IPS-18c (cell line): Measurements from ENCODE around the gene RSRC1.
"Not testable (repeated sequence)": the region's sequence is repeated elsewhere in the genome, so short reads cannot be mapped to it uniquely, and the experiment has no call there.

ENCODE experiments used
- H3K4me3 ChIP-seq: 2 replicates; pipeline ENCODE4 v1.7.0; 2013; ENCODE audit warnings: low read depth, mild to moderate bottlenecking, low read length, moderate library complexity; ENCODE audit not compliant: insufficient read depth
- H3K9me3 ChIP-seq: one replicate; pipeline ENCODE4 v1.6.1; 2013; ENCODE audit warnings: mild to moderate bottlenecking, low read length, moderate library complexity; ENCODE audit not compliant: control insufficient read depth, insufficient read depth

RSRC1 gene

DNA sequence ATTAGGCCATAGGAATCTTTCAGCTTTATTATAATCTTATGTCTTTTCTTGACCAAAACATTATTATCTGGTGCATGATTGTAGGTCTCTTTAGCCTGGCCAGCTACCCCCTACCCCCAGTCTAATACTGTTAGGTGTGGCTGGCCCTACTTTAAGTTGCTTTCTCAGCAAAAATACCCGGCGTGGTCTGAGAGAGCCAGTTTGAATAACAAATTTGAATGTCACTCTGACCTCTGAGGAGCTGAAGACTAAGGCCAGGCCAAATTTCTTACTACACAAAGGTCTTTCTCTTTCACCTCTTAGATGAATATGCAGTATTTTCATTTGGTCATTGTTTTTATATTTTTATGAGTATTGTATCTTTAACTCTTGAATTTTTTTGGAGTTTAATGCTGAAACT, 272.6 kb downstream of the RSRC1 start:
- Histone ChIP-seq H3K9me3 (no peaks in the 10 kb centered on the region), H3K4me3 (no peak overlapping the region)

DNA sequence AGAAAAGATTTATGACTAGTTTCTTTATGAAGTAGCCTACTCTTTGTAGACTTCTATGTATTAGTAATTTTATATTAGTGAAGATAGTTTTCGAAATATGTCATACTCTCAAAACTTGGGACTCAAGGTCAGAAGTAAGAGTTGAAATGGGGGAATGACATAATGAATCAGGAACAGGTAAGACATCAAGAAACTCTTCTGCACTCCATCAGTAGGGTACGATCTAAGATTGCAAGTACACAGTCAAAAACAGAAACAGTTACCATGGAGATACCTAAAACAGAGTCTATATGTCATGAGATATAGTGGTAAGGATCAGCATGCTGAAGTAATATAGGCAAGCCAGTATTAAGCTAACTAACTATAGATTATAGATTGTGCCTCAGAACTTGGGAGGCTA, 274.1 kb downstream of the RSRC1 start:
- Histone ChIP-seq H3K9me3 (no peaks in the 10 kb centered on the region), H3K4me3 (no peak overlapping the region)

DNA sequence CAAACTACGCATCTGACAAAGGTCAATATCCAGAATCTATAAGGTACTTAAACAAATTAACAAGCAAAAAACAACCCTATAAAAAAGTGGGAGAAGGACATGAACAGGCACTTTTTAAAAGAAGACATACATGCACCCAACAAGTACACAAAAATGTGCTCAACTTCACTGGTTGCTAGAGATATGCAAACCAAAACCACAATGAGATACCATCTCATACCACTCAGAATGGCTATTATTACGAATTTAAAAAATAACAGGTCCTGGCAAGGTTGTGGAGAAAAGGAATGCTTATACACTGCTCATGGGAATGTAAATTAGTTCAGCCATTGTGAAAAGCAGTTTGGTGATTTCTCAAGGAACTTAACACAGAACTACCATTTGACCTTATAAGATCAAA, 285.5 kb downstream of the RSRC1 start:
- Histone ChIP-seq H3K9me3 (no peaks in the 10 kb centered on the region), H3K4me3 (no peak overlapping the region)

DNA sequence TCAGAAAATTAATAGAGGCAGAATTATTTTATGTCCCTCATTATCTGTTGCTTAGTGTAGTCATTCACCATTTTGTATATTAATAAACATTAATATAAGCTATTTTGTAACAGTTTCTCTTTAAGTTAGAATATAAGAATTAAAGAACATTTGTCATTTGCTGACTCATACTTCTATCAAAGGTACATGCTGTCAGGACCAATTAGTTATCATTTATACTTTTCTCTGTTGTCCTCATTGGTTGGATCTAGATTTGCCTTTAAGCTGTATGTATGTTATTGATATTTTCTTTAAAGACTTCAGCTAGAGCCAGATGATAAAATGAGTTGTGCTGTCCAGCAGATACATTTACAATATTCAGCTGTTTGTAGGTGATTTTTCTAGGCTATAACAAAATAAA, 292.7 kb downstream of the RSRC1 start:
- no peaks in the 10 kb centered on the region for H3K9me3 ChIP-seq
- no peak overlapping the region for H3K4me3 ChIP-seq

DNA sequence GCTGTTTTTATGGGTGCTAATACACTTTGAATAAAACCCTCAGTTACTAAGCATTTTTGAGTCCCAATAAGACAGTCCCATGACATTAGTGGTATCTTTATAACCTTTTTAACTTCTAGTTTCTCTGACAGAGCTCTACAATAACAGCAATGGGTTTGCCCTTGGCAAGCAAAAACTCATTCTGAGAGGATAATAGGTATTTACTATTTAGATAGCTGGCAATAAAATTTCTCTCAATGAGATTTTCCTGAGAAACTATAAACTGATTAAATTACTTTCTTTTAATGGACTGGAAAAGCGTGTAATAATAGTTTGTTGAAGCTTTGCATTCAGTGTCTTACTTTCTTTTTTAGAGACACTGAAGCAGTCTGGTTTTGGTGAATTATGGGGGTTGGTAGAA, 293.1 kb downstream of the RSRC1 start:
- Histone ChIP-seq H3K4me3 (no peak overlapping the region), H3K9me3 (no peaks in the 10 kb centered on the region)

DNA sequence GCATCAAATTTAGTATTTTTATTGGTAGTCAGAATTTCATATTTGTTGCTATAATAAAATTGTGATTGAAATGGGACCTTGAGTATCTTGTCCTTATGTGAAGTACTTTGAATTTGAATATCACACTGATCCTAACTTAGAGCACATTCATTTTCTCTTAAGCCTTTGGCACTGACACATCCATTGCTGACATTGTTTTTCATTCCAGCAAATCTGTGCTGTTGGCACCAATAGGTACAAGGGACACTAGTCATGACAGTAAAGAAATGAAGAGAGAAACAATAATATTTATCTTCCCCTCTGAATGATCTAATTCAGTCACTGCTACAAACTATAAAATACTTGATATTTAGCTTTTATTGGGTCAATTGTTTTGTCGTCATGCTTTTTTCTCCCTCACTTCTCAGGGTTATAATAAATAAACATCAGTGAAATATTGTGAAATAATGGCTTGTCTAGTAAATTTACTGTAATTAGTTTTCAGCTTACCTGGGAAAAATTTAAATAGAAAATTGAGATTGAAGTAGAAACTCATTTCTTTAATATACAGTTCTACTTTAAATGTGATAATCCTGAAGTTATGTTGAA, 294.3 kb downstream of the RSRC1 start:
- H3K4me3 ChIP-seq: no peak overlapping the region
- no peaks in the 10 kb centered on the region for H3K9me3 ChIP-seq

DNA sequence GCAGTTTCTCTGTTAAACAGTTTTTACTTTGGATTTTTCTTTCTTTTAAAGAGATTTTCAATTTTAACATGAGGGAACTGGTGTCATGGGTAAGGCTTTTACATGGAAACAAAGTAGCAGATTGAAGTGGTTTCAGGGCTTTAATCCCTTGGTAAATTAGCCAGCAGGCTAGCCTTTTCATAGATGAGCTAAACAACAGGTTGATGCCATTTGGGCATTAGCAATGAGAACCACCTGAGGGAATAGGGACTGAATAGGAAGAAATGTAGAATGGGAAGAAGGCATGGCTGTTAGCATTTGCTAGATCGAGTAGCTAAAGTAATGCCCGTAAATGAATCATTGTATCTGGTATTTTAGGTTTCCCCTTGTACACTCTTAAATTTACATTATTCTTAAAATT, 295.6 kb downstream of the RSRC1 start:
- H3K9me3 ChIP-seq: no peaks in the 10 kb centered on the region
- no peak overlapping the region for H3K4me3 ChIP-seq

DNA sequence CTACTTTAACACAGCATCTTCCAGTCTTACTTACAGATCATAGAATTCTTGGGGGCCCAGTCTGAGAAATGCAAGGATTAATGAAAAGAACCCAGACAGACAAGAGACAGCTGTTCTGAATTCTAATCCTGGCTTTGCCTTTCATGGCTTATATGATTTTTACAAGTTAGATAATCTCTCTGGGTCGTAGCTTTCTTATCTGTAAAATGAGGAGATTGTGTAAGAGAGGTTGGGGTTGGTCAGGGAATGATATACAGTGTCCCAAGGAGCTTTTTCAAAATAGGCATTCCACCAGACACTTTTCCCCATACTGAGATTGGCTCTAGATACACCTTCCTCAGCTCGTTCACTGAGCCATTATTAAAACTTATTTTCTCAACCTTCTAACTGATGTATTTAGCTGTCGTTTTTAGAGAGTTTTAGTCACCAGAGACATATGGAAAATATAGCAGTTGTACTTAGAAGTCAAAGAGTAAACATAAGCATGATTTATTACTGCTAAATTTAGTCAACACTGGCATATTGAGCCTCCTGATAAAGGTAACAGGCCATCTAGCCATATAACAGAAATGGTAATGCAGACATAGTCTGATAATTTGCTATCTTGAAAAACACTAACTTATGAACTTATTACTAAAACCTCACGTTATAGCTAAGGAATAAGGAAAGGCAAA, 298.1 kb downstream of the RSRC1 start:
- H3K4me3 ChIP-seq: no peak overlapping the region
- H3K9me3 ChIP-seq: no peaks in the 10 kb centered on the region

DNA sequence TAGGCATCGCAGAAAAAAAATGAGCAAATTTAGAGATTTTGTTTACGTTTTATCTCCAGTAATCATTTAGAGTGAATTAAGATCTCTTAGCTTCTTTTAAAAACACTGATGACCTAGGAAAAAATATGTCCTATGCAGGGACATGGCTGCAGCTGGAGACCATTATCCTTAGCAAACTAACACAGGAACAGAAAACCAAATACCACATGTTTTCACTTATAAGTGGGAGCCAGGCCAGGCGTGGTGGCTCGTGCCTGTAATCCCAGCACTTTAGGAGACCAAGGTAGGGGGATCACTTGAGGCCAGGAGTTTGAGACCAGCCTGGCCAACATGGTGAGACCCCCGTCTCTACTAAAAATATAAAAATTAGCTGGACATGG, 298.6 kb downstream of the RSRC1 start:
- not testable (repeated sequence) for H3K4me3 ChIP-seq, H3K9me3 ChIP-seq

DNA sequence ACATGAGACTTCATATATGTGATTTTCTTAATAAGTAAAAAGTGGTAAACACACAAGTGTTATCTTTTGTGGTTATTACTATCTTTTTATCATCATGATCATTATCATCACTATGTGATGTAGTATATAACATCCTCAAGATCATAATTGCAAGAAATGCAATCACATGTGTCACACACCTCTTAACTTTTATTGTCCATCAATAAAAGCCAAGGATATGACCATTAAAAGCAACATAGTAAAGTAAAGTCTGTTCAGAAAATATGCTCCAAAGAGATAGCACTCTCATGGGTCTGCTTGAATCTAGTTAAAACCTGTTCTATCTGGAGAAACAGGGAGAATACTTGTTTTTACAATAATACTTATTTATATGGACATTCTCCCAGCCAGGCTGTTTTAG, 308.1 kb downstream of the RSRC1 start:
- Histone ChIP-seq H3K9me3 (no peaks in the 10 kb centered on the region), H3K4me3 (no peak overlapping the region)

DNA sequence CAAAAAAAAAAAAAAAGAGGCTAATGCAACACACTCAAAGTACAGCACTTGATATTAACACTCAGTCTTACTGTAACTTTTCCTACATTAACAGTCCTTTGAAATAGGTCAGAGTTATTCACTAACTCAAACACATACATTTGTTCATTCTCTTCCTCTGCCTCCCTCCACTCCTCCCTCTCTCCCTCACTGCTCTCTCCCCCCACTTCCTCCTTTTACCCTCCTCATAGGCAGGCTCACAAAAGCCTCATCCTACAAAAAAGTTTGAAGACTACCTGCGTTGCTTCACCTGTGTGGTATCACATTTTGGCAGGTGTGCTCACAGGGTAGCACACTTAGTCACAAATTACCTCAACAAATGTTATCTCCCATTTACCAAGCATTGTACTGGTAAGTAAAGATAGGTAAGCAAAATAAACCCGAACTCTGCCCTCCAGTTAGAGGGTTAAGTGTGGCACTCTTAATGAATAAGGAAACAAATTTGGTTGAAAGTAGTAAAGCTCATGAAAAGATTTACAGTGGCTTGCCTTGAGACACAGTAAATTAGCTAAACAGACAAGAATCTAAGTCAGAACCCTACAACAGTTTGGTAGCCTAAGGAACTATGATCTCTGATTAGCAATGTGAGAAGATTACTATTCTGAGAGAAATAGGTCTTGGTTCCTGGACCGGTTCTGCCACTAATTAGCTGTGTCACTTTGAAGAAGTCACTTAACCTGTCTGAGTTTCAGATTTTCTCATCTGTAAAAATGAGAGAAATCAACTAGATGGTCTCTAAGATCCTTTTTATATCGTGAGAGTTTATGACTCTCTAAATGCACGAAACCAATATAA, 310.1 kb downstream of the RSRC1 start:
- no peaks in the 10 kb centered on the region for H3K9me3 ChIP-seq
- H3K4me3 ChIP-seq: no peak overlapping the region

DNA sequence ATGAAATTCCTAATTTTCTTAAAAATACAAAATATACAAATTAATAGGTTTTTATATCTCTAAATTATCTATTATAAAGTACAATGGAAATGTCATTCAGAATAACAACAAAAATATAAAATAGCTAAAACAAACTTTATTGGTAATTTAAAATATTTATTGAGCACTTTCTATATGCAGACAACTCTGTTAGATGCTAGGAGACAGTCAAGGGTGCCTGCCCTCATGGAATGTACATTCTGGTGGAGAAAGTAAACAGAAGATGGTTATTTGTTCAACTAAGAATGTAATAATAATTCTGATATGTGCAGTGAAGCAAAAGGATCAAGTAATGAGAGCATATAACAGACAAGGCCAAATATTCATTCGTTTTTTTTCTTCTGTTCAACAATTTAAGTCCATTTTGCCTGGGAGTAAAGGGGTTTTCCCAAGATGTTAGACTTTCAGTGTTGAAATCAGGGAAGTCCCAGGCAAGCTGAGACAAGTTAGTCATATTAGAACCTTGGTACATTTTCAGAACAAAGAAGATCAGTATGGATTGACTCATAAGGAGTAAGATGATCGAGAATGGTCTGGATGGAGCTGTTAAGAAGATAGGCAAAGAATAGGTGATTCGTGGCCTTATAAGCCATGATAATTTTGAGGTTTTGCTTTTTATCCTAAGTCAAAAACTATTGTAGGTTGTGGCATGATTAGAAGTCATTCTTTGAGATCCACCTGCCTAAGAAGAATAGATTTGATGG, 310.9 kb downstream of the RSRC1 start:
- no peak overlapping the region for H3K4me3 ChIP-seq
- no peaks in the 10 kb centered on the region for H3K9me3 ChIP-seq

DNA sequence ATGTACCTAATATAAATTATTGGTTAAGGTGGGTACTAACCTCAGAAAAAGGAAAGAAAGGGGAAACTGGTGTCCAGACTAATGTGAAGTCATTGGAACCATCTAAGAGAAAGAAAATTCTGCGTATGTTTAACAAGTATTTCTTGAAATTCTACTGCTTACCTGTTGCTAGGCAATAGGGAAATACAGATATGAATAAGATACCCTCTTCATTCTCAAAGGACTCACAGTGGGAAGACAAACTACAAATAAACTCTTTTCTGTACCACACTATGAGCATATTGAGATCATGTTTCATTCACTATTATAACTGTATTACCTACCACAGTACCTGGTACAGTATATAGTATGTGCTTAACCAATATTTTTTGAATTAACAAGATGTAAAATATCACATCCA, 320.6 kb downstream of the RSRC1 start:
- no peaks in the 10 kb centered on the region for H3K9me3 ChIP-seq
- no peak overlapping the region for H3K4me3 ChIP-seq

DNA sequence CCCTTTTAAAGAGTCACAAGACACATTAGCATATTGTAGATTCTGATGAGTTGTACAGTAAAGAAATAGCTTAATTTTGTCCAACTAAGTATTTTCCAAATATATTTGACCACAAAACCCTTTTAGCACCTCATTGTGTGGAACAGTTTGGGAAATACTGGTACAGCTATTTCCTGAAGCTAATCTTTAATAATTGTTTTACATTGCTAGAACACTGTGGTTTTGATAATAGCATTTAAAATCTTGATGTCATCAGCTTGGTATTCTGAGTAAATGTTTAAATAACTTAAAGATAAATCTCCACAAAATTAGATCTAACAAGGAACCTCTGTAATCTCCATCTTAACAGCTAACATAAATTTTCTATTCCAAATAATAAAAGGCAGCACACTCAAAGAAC, 321.1 kb downstream of the RSRC1 start:
- Histone ChIP-seq H3K9me3 (no peaks in the 10 kb centered on the region), H3K4me3 (no peak overlapping the region)

DNA sequence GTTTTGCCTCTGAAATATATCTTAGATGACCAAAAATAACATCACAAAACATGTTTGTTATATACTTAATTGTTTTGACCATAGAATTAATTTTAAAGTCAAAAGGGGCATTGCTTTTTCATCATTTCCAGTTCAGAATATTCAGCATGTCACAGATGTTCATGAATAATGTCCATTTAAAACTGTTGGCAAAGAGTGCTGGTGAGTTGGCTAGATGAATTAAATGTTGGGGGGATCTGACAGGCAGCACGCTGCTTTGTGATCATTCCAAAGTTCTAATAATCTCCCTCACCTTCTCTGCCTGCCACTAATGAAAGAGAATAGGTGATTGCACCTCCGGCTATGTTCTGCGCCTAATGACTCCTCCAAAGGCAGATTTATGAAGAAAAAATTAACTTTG, 321.9 kb downstream of the RSRC1 start:
- no peaks in the 10 kb centered on the region for H3K9me3 ChIP-seq
- no peak overlapping the region for H3K4me3 ChIP-seq

DNA sequence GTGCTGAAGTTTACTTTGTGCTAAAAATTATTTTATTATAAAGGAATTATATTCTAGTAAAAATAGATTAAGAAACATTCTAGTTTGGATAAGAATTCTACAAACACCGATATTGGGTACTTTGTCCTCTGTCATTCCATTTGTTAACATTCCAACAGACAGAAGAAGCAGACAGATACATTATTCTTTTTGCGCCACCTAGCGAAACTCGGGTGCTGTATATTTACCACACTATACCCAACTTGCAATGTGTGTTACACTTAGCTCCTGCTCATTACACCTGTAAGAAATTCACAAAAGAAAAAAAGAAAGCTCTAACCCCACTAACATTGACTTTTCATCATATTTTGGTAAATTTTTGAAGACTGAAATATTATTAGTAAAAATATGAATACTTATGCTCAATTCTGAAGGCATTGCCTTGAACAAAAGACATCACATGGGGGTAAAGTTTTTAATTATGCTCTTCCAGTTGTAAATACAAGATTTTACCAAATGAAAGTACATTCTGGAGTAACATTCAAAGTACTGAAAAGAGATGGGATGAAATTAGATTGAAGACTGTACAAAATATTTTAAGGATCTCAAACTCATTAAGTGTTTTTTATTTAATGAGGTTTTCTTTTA, 324.6 kb downstream of the RSRC1 start:
- H3K9me3 ChIP-seq: no peaks in the 10 kb centered on the region
- no peak overlapping the region for H3K4me3 ChIP-seq

DNA sequence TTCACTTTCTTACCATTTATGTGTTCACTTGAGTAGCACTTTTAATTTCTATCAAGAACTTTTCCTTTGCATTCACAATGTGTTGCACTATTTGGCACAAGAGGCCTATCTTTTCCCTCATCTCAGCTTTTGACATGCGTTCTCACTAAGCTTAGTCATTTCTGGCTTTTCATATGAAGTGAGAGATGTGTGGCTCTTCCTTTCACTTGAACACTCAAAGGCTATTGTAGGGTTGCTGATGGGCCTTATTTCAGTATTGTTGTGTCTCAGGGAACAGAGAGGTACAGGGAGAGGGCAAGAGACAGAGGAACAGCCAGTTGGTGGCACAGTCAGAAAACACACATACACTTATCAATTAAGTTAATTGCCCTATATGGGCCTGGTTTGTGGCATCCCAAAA, 333.7 kb downstream of the RSRC1 start:
- H3K9me3 ChIP-seq: no peaks in the 10 kb centered on the region
- H3K4me3 ChIP-seq: no peak overlapping the region
